GM20000 (cell line): ENCODE results near the gene STON1.
"Not testable (repeated sequence)": the region's sequence is repeated elsewhere in the genome, so short reads cannot be mapped to it uniquely, and the experiment has no call there.

Source experiments
- DNase-seq: peaks from one replicate; pipeline ENCODE4 v3.0.0; 2012; ENCODE audit warnings: low spot score
- TF ChIP-seq, protein P1 (sequence below): IDR thresholded peaks from 2 replicates; pipeline ENCODE4 v1.5.1; 2012; ENCODE audit warnings: mild to moderate bottlenecking, control low read depth; ENCODE audit errors: extremely low read depth, missing control alignments

The STON1 gene

DNA sequence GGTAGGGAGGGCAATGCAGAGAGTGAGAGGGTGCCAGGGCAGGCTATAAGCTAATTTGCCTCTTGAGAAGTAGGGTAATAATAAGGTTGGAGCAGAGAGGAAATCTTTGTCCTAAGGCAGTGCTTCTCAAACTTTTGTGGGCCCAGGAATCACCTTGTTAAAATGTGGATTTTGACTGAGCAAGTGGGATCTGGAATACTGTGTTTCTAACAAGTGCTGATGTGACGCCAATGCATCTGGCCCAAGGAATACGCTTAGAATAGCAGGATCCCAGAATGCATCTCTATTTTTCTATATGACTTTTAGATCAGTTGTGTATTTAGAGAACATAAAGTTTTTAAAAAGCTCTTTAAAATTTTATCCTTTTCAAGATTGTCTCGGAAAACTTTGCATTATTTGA is 58.0 kb downstream of the STON1 start:
- no peak for DNase-seq
- TF ChIP-seq, protein P1, sequence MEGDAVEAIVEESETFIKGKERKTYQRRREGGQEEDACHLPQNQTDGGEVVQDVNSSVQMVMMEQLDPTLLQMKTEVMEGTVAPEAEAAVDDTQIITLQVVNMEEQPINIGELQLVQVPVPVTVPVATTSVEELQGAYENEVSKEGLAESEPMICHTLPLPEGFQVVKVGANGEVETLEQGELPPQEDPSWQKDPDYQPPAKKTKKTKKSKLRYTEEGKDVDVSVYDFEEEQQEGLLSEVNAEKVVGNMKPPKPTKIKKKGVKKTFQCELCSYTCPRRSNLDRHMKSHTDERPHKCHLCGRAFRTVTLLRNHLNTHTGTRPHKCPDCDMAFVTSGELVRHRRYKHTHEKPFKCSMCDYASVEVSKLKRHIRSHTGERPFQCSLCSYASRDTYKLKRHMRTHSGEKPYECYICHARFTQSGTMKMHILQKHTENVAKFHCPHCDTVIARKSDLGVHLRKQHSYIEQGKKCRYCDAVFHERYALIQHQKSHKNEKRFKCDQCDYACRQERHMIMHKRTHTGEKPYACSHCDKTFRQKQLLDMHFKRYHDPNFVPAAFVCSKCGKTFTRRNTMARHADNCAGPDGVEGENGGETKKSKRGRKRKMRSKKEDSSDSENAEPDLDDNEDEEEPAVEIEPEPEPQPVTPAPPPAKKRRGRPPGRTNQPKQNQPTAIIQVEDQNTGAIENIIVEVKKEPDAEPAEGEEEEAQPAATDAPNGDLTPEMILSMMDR, result no peak

DNA sequence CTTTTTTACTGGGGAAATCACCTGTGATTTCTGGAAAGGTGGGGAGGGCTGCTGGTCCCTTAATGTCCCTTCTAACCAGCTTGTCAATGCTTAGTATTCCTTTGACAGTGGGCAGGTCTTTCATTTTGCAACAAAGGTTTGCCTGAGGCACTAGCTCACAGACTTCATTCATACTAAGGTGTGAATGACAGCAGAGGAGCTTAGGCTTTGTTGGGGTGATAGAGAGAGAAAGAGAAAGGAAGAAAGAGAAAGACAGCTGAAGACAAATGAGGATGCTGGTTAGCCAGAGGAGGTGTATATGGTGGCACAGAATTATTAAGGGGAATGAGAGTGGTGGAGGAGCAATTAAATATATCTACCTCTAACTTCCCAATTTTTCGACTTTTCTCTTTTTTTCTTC is 58.8 kb downstream of the STON1 start:
- DNase-seq, result no peak
- TF ChIP-seq, protein P1, result no peak

DNA sequence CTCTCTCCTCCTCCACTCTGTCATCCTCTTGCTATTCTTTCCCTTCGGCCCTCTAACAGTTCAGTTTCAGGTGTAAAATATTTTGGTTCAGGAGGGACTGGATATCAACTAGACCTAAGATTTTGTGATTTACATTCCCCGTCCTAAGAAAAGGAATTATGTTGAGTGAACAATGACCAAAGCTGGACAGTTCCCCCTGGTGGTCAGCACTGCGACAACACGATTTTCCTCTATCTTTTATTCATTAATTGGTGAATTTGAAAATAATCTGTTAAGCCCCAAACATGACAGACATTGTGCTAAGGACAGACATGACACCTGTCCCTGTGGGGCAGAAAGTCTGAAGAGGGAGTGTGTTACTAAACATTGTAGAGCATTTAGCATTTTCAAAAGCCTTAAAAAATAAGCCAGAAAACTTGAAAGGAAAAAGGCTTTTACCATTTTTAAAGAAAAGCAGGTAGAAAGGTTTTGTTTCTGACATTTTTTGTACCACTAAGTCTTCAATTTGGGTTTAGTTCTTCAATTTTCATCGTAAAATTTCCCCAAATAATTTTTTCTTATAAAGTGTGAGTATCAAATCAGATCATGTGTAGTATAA is 59.3 kb downstream of the STON1 start:
- TF ChIP-seq, protein P1, result peak; percentile 21

DNA sequence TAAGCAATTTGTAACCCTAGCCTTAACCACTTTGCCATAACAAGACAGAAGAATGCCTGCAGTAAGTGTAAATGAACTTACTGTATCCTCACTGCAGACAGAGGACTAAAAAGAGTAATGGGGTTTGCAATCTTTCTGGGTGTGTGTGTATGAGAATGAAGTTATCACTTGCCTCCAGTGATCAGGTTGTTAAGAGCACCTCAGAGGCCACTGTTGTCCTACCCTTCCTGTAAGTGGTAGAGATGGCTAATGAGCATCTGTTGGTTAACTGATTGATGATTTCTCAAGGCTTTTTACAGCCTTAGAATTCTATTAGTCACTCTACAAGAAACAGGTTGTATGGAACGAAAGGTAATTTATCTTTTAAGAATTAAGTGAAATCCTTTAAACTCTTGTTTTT is 60.1 kb downstream of the STON1 start:
- TF ChIP-seq, protein P1, result no peak
- no peak for DNase-seq

More for the DNA sequence above, 59.3 kb downstream of the STON1 start:
- peak; percentile 25 for DNase-seq

DNA sequence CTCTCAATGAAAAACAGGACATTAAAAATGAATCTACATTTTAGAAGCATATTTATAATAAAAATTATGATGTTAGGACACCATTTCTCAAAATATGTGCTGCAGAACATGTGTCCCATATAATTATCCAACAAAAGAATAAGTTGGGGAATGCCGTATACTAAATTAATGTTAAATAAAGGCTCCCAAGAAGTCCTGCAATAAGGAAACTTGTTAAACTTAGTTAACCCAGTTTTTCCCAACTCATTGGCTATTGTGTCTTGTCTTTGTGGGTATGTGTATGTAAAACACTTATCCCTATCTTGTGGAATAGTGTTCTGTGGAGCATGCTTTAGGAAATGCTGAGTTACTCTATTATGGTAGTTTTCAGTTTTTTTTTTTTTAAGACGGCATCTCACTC is 62.1 kb downstream of the STON1 start:
- TF ChIP-seq, protein P1, result no peak

DNA sequence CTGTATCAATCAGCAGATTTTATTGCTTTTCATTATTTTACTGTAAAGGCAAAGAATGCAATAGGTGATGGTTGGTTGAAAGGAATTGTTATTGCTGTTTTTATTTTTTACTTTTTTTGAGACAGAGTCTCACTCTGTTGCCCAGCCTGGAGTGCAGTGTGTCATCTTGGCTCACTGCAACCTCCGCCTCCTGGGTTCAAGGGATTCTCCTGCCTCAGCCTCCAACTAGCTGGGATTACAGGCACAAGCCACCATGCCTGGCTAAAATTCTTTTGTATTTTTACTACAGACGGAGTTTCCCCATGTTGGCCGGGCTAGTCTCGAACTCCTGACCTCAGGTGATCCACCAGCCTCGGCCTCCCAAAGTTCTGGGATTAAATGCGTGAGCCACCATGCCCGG is 66.8 kb downstream of the STON1 start:
- not testable (repeated sequence) for DNase-seq

More for the DNA sequence above, 62.1 kb downstream of the STON1 start:
- no peak for DNase-seq

DNA sequence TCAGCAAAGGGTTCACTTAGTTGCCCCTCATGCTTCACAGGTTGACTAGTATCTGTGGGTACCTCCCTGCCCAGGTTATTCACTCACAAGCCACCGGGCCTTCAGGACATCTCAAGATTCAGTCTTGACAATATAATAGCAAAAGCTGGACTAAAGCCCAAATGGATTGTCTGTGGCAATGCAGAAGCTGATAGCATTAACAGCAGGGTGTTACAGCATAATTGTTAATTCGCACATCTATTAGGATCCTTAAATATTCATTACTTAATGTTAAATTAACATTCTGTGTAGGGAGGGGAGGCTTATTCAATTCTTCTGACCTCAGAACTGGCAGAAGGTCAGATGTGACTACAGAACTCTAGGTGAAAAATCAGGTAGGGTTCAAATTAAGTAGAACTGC is 67.5 kb downstream of the STON1 start:
- DNase-seq, result no peak
- TF ChIP-seq, protein P1, result no peak

DNA sequence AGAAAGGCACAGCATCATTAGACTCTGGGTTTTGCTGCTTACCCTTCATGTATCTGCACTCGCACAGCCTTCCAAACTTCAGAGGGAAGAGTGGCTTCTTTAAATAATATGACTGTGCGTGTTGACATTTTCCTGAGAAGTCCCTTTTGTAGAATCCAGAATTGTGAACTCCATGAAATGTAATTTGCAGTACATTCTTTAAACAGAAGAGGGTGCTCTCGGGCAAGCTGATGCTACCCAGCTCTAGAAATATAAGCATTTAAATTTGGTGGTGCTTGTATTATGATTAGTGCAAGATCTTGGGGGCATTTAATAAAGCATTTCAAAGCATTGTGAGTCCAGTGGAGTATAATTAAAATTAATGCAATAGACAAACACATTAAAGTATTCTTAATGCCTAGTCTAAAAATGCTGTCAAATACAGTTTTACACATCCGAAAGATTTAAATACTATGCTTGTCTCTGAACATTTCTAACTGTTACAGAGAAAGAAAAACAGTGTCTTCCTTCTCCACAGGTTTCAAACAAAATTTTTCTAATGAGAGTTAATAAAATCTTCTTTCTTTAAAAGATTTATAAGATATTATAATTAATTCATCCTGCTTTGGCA is 70.4 kb downstream of the STON1 start:
- TF ChIP-seq, protein P1, result peak; percentile 53
- peak; percentile 21 for DNase-seq
